H1 (cell line): ENCODE results near the gene DRC1. TPM values are rescaled to one million over a fixed set of nuclear protein-coding genes. Genes with fewer than 3 reads are reported as not detected.
A peak's percentile ranks its signal among the peaks of the same experiment; 100 is the strongest.

ENCODE experiments used
- CTCF ChIA-PET: fragments of 300-600 bp; sonication (Branson Sonifier 250); formaldehyde crosslinking; loops from one replicate; lab custom pipeline; 2021; ENCODE audit not compliant: partially characterized antibody; lab: Charles Lee
- POLR2A ChIA-PET: fragments of 300-600 bp; sonication (Branson Sonifier 250); formaldehyde crosslinking; loops from one replicate; lab custom pipeline; 2021; ENCODE audit warnings: inconsistent platforms; ENCODE audit not compliant: partially characterized antibody; lab: Charles Lee
- DNase-seq, 2 experiments: peaks; one replicate each; pipeline versions ENCODE4 v3.0.0 to v3.0.0-alpha.2; 2010 to 2022; ENCODE audit warnings: low spot score in 2 of 2, low read depth in 1 of 2, mixed read lengths in 1 of 2
- FAIRE-seq: peaks from 2 replicates; lab custom pipeline; 2011; peaks lifted over from hg19 to GRCh38; lab: Jason Lieb, UNC
- H2AFZ ChIP-seq: 2 replicates; pipeline ENCODE4 v1.8.1; 2012; ENCODE audit warnings: low read length, inconsistent platforms
- H2AK5ac ChIP-seq: 2 replicates; pipeline ENCODE4 v1.6.1; 2013; ENCODE audit warnings: low read depth, low read length
- H2BK120ac ChIP-seq: replicated peaks from 2 replicates; pipeline ENCODE3; 2013; ENCODE audit warnings: low read depth, low read length, inconsistent platforms
- H2BK12ac ChIP-seq: 2 replicates; pipeline ENCODE4 v1.6.1; 2013; ENCODE audit warnings: low read depth, low read length
- H2BK15ac ChIP-seq: 2 replicates; pipeline ENCODE4 v1.6.1; 2013; ENCODE audit warnings: low read length
- H2BK20ac ChIP-seq: 2 replicates; pipeline ENCODE4 v1.6.1; 2013; ENCODE audit warnings: low read length
- H2BK5ac ChIP-seq: 2 replicates; pipeline ENCODE4 v1.6.1; 2013; ENCODE audit warnings: low read depth, low read length
- H3K14ac ChIP-seq: 2 replicates; pipeline ENCODE4 v1.6.1; 2013; ENCODE audit warnings: inconsistent platforms; ENCODE audit not compliant: insufficient read length
- H3K18ac ChIP-seq: 2 replicates; pipeline ENCODE4 v1.6.1; 2013; ENCODE audit warnings: low read length; ENCODE audit errors: extremely low read depth
- H3K23ac ChIP-seq: 2 replicates; pipeline ENCODE4 v1.6.1; 2013; ENCODE audit warnings: inconsistent platforms; ENCODE audit not compliant: insufficient read length
- H3K23me2 ChIP-seq: 2 replicates; pipeline ENCODE4 v1.6.1; 2013; ENCODE audit warnings: low read depth, low read length
- H3K27ac ChIP-seq: 2 replicates; pipeline ENCODE4 v1.6.1; 2011; ENCODE audit warnings: low read depth, low read length, inconsistent platforms
- H3K27me3 ChIP-seq, 4 experiments: replicated peaks in 1 of 4; 1 replicate in 1 of 4; 2 replicates in 3 of 4; pipeline versions ENCODE4 v1.6.1 to v1.8.1; 2011 to 2013; ENCODE audit warnings: low read length in 3 of 4, mild to moderate bottlenecking in 3 of 4, inconsistent platforms in 2 of 4, mixed read lengths in 2 of 4, moderate library complexity in 1 of 4; ENCODE audit not compliant: control insufficient read depth in 3 of 4, insufficient read depth in 3 of 4; ENCODE audit errors: extremely low read depth in 1 of 4
- H3K36me3 ChIP-seq, 4 experiments: 2 replicates each; pipeline versions ENCODE4 v1.6.1 to v1.8.1; 2011 to 2013; ENCODE audit warnings: mild to moderate bottlenecking in 4 of 4, low read length in 3 of 4, moderate library complexity in 2 of 4, control low read depth in 1 of 4, inconsistent platforms in 1 of 4; ENCODE audit not compliant: insufficient read depth in 4 of 4, control insufficient read depth in 2 of 4
- H3K4ac ChIP-seq: replicated peaks from 2 replicates; pipeline ENCODE3; 2013; ENCODE audit warnings: low read length, low read depth, mixed read lengths, inconsistent platforms; ENCODE audit not compliant: insufficient read length
- H3K4me1 ChIP-seq, 4 experiments: replicated peaks in 1 of 4; 1 replicate in 1 of 4; 2 replicates in 3 of 4; pipeline versions ENCODE4 v1.6.1 to v1.8.1; 2011 to 2013; ENCODE audit warnings: low read length in 3 of 4, inconsistent platforms in 2 of 4, mixed read lengths in 1 of 4; ENCODE audit not compliant: insufficient read depth in 4 of 4, control insufficient read depth in 3 of 4
- H3K4me2 ChIP-seq, 2 experiments: 2 replicates each; pipeline versions ENCODE4 v1.6.1 to v1.8.1; 2011 to 2013; ENCODE audit warnings: low read depth in 2 of 2, low read length in 2 of 2, control low read depth in 1 of 2, inconsistent platforms in 1 of 2, mild to moderate bottlenecking in 1 of 2; ENCODE audit not compliant: insufficient read depth in 1 of 2
- H3K4me3 ChIP-seq, 4 experiments: fragments of 200-600, 300-600 bp in 1 of 4; sonication (generic), shearing (Covaris generic), sonication (Bioruptor Twin) in 1 of 4; 2 replicates each; pipeline versions ENCODE4 v1.5.1 to v1.8.1; 2011 to 2016; ENCODE audit warnings: low read length in 4 of 4, low read depth in 3 of 4, control low read depth in 2 of 4, inconsistent platforms in 2 of 4, mild to moderate bottlenecking in 2 of 4, mixed read lengths in 1 of 4, moderate library complexity in 1 of 4; ENCODE audit not compliant: insufficient read depth in 2 of 4; ENCODE audit errors: extremely low read depth in 1 of 4
- H3K56ac ChIP-seq: replicated peaks from 2 replicates; pipeline ENCODE3; 2013; ENCODE audit warnings: low read depth, mild to moderate bottlenecking, mixed read lengths, low read length, inconsistent platforms; ENCODE audit not compliant: insufficient read length
- H3K79me1 ChIP-seq: 2 replicates; pipeline ENCODE4 v1.6.1; 2013; ENCODE audit warnings: low read depth, low read length, control low read depth
- H3K79me2 ChIP-seq, 2 experiments: 2 replicates each; pipeline versions ENCODE4 v1.6.1 to v1.8.1; 2012 to 2013; ENCODE audit warnings: low read length in 2 of 2, mild to moderate bottlenecking in 2 of 2, inconsistent platforms in 1 of 2; ENCODE audit not compliant: insufficient read depth in 2 of 2, control insufficient read depth in 1 of 2
- H3K9ac ChIP-seq, 4 experiments: replicated peaks in 1 of 4; 1 replicate in 1 of 4; 2 replicates in 3 of 4; pipeline versions ENCODE4 v1.6.1 to v1.8.1; 2011 to 2013; ENCODE audit warnings: low read depth in 3 of 4, low read length in 3 of 4, control low read depth in 2 of 4, mild to moderate bottlenecking in 2 of 4, moderate library complexity in 2 of 4, inconsistent platforms in 1 of 4; ENCODE audit errors: extremely low read depth in 1 of 4
- H3K9me3 ChIP-seq, 2 experiments: 2 replicates each; pipeline versions ENCODE4 v1.6.1 to v1.8.1; 2012 to 2013; ENCODE audit warnings: mild to moderate bottlenecking in 2 of 2, moderate library complexity in 2 of 2, control low read depth in 1 of 2, inconsistent platforms in 1 of 2, low read depth in 1 of 2, low read length in 1 of 2, mixed read lengths in 1 of 2; ENCODE audit not compliant: insufficient read depth in 2 of 2
- H4K20me1 ChIP-seq, 2 experiments: replicated peaks in 1 of 2; 2 replicates each; pipeline versions ENCODE3 to v1.8.1; 2011 to 2013; ENCODE audit warnings: inconsistent platforms in 2 of 2, low read length in 2 of 2, mild to moderate bottlenecking in 1 of 2; ENCODE audit not compliant: insufficient read depth in 2 of 2, control insufficient read depth in 1 of 2
- H4K5ac ChIP-seq: 2 replicates; pipeline ENCODE4 v1.6.1; 2013; ENCODE audit warnings: low read length, low read depth, mixed read lengths, inconsistent platforms; ENCODE audit not compliant: insufficient read length
- H4K8ac ChIP-seq: 2 replicates; pipeline ENCODE4 v1.8.0; 2013; ENCODE audit warnings: mild to moderate bottlenecking, moderate library complexity, low read length, inconsistent platforms; ENCODE audit not compliant: insufficient read depth; ENCODE audit errors: extremely low read depth
- H4K91ac ChIP-seq: replicated peaks from 2 replicates; pipeline ENCODE3; 2013; ENCODE audit warnings: low read length, mixed read lengths, inconsistent platforms; ENCODE audit not compliant: insufficient read length
- ASH2L ChIP-seq: fragments of 200-600, 300-600 bp; sonication (generic); IDR thresholded peaks from one replicate; pipeline ENCODE4 v1.7.1; 2017; ENCODE audit warnings: low read length
- CHD1 ChIP-seq: IDR thresholded peaks from 2 replicates; pipeline ENCODE4 v1.6.1; 2012; ENCODE audit warnings: low read depth, low read length, improper control_type of control experiment
- CHD2 ChIP-seq: IDR thresholded peaks from 2 replicates; pipeline ENCODE4 v1.6.1; 2012; ENCODE audit warnings: low read length, improper control_type of control experiment
- EZH2 ChIP-seq: fragments of 200-600 bp; sonication (generic); IDR thresholded peaks from 2 replicates; pipeline ENCODE4 v1.7.1; 2012; ENCODE audit warnings: low read depth, mild to moderate bottlenecking, moderate library complexity, low read length, inconsistent platforms; ENCODE audit not compliant: severe bottlenecking
- KDM1A ChIP-seq: fragments of 200-600, 300-600 bp; sonication (generic); IDR thresholded peaks from 2 replicates; pipeline ENCODE4 v1.7.1; 2016; ENCODE audit warnings: mild to moderate bottlenecking, low read length, borderline replicate concordance
- POLR2A ChIP-seq, 2 experiments: IDR thresholded peaks; 1 replicate in 1 of 2; 2 replicates in 1 of 2; pipeline ENCODE4 v1.6.1; 2011; ENCODE audit warnings: low read depth in 2 of 2, low read length in 2 of 2, mild to moderate bottlenecking in 2 of 2; ENCODE audit errors: control extremely low read depth in 1 of 2
- SAP30 ChIP-seq: fragments of 300-600 bp; sonication (generic); IDR thresholded peaks from 2 replicates; pipeline ENCODE4 v1.7.1; 2012; ENCODE audit warnings: low read length, moderate library complexity, mild to moderate bottlenecking, inconsistent platforms; ENCODE audit not compliant: insufficient read depth, insufficient replicate concordance
- SIN3A ChIP-seq, 2 experiments: IDR thresholded peaks in 1 of 2; conservative IDR thresholded peaks in 1 of 2; 2 replicates each; pipeline ENCODE4 v1.6.1; 2011 to 2012; ENCODE audit warnings: low read length in 2 of 2, improper control_type of control experiment in 1 of 2, low read depth in 1 of 2, mild to moderate bottlenecking in 1 of 2
- SP4 ChIP-seq: IDR thresholded peaks from 2 replicates; pipeline ENCODE4 v1.6.1; 2012; ENCODE audit warnings: low read length, inconsistent platforms
- WGBS, 2 experiments: shearing (Covaris generic) in 1 of 2; methylation state at CpG; one replicate each; pipeline versions ENCODE4 v1.1.6 to v1.1.7; 2013 to 2015; ENCODE audit warnings: low lambda C conversion rate in 2 of 2, mixed read lengths in 2 of 2, inconsistent platforms in 1 of 2, low coverage in 1 of 2, missing lambda C conversion rate in 1 of 2; ENCODE audit not compliant: insufficient replicate concordance in 2 of 2, insufficient coverage in 1 of 2, insufficient read length in 1 of 2; ENCODE audit errors: extremely low coverage in 1 of 2, missing lambda C conversion rate in 1 of 2; 5-methylcytosine and 5-hydroxymethylcytosine counted together
- polyA plus RNA-seq, 7 experiments: library from polyadenylated mRNA; depleted of rRNA in 3 of 7; stranded (reverse) in 5 of 7; unstranded in 2 of 7; fragments of >200 nt in 5 of 7; fragments of 200-250 nt in 2 of 7; gene quantifications; 1 replicate in 5 of 7; 2 replicates in 1 of 7; 4 replicates in 1 of 7; pipeline versions ENCODE4 v1.2.1 to v1.2.3, GENCODE V29; 2011 to 2013; ENCODE audit warnings: missing spikeins in 2 of 7, mixed read lengths in 2 of 7
- total RNA-seq: library from RNA; stranded (reverse); fragmentation: NEBNext Ultra II Directional; extraction: Animal tissue kit (Norgen Biotek cat#: 25700); gene quantifications from 2 replicates; pipeline ENCODE4 v1.2.1, GENCODE V29; 2021
- TF ChIP-seq, protein P1 (sequence below): IDR thresholded peaks from 2 replicates; pipeline ENCODE4 v1.6.1; 2012; ENCODE audit warnings: inconsistent platforms

The DRC1 gene
- total and polyA plus RNA-seq, 2 of the 8 experiments (the other 6 are each of a cell fraction or from before 2014, with no cell fraction given): 0.08 TPM; not detected in 1

- WGBS, 2 experiments: 92% methylated on average over 17 of the region's 18 CpGs; no CpG with 5 or more reads in 1 of the 2 experiments
- no peak overlapping the region for H3K18ac ChIP-seq
- TF ChIP-seq EZH2 (no peak), ASH2L (no peak), CHD2 (no peak), CHD1 (no peak), SAP30 (no peak), POLR2A (IDR thresholded peaks at IDR 0.05; ENCODE audit: control extremely low read depth in 1 of 2, low read depth in 2 of 2, low read length in 2 of 2) (no peak), KDM1A (no peak), SP4 (no peak), SIN3A (conservative IDR thresholded peaks at IDR 0.05 in 1 of 2, IDR thresholded peaks at IDR 0.05 in 1 of 2; ENCODE audit: low read depth in 1 of 2, low read length in 2 of 2) (no peak)
- TF ChIP-seq, protein P1, sequence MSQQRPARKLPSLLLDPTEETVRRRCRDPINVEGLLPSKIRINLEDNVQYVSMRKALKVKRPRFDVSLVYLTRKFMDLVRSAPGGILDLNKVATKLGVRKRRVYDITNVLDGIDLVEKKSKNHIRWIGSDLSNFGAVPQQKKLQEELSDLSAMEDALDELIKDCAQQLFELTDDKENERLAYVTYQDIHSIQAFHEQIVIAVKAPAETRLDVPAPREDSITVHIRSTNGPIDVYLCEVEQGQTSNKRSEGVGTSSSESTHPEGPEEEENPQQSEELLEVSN: no peak
Measured at GRCh38 chr2:26455670-26456439, 54.1 kb downstream of the DRC1 start.

More at GRCh38 chr2:26455670-26456439, 54.1 kb downstream of the DRC1 start:
- Histone ChIP-seq H3K4ac (no peak overlapping the region), H3K9me3 (no peaks in the 10 kb centered on the region), H3K23ac (no peak overlapping the region), H2BK12ac (no peak overlapping the region), H3K9ac (no peak overlapping the region), H3K56ac (no peak overlapping the region), H3K4me1 (peaks cover 0 to 6% (median 0%) of the 10 kb centered on the region in 4 experiments; a peak in 2 of 7 replicates), H4K5ac (no peak overlapping the region), H4K91ac (no peak overlapping the region), H4K8ac (peak overlapping the region; percentile 42), H3K4me3 (no peak overlapping the region), H4K20me1 (no peaks in the 10 kb centered on the region), H3K14ac (no peak overlapping the region), H3K79me2 (no peaks in the 10 kb centered on the region), H2BK120ac (no peak overlapping the region), H3K27ac (no peak overlapping the region), H2AK5ac (no peak overlapping the region), H2AFZ (no peak overlapping the region), H3K4me2 (no peak overlapping the region), H2BK20ac (no peak overlapping the region), H3K27me3 (no peaks in the 10 kb centered on the region), H3K36me3 (no peaks in the 10 kb centered on the region), H2BK15ac (no peak overlapping the region), H3K23me2 (no peaks in the 10 kb centered on the region), H3K79me1 (no peaks in the 10 kb centered on the region), H2BK5ac (no peak overlapping the region)
- ChIA-PET POLR2A (interaction anchor here (1.1 kb wide), 1 partner anchor 110 kb away, joined by 3 read pairs; the partner anchor contains the start of gene SELENOI), CTCF (interaction anchor here (0.6 to 6.3 kb wide), 7 partner anchors 11 to 139 kb away, joined by 3 to 25 read pairs (median 5); no protein-coding TSS in a partner anchor)
- DNase-seq (peak in 1 of 2 experiments; percentile 28), FAIRE-seq (no peak)
